ENCODE measurements around the gene PRKAG2.

The PRKAG2 gene

GRCh38 chr7:151844825-151845200, 32.1 kb downstream of the PRKAG2 start:
- TF ChIP-seq ZBTB7A (IDR thresholded peaks at IDR 0.05; ENCODE audit: low read depth) (no peak), TEAD4 (IDR thresholded peaks at IDR 0.05) (no peak), EP300 (IDR thresholded peaks at IDR 0.05; ENCODE audit: borderline replicate concordance) (no peak), EGR1 (IDR thresholded peaks at IDR 0.05) (no peak), TAF1 (IDR thresholded peaks at IDR 0.05; ENCODE audit: low read depth) (no peak), TCF12 (IDR thresholded peaks at IDR 0.05; ENCODE audit: low read depth) (no peak), CREB1 (IDR thresholded peaks at IDR 0.05; ENCODE audit: low read depth) (no peak), YY1 (IDR thresholded peaks at IDR 0.05; ENCODE audit: low read depth) (no peak), USF1 (IDR thresholded peaks at IDR 0.05) (no peak)
- TF ChIP-seq, protein P1, sequence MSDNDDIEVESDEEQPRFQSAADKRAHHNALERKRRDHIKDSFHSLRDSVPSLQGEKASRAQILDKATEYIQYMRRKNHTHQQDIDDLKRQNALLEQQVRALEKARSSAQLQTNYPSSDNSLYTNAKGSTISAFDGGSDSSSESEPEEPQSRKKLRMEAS (IDR thresholded peaks at IDR 0.05) = no peak
- TF ChIP-seq, protein P2, sequence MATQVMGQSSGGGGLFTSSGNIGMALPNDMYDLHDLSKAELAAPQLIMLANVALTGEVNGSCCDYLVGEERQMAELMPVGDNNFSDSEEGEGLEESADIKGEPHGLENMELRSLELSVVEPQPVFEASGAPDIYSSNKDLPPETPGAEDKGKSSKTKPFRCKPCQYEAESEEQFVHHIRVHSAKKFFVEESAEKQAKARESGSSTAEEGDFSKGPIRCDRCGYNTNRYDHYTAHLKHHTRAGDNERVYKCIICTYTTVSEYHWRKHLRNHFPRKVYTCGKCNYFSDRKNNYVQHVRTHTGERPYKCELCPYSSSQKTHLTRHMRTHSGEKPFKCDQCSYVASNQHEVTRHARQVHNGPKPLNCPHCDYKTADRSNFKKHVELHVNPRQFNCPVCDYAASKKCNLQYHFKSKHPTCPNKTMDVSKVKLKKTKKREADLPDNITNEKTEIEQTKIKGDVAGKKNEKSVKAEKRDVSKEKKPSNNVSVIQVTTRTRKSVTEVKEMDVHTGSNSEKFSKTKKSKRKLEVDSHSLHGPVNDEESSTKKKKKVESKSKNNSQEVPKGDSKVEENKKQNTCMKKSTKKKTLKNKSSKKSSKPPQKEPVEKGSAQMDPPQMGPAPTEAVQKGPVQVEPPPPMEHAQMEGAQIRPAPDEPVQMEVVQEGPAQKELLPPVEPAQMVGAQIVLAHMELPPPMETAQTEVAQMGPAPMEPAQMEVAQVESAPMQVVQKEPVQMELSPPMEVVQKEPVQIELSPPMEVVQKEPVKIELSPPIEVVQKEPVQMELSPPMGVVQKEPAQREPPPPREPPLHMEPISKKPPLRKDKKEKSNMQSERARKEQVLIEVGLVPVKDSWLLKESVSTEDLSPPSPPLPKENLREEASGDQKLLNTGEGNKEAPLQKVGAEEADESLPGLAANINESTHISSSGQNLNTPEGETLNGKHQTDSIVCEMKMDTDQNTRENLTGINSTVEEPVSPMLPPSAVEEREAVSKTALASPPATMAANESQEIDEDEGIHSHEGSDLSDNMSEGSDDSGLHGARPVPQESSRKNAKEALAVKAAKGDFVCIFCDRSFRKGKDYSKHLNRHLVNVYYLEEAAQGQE (IDR thresholded peaks at IDR 0.05; ENCODE audit: low read depth) = no peak

DNA sequence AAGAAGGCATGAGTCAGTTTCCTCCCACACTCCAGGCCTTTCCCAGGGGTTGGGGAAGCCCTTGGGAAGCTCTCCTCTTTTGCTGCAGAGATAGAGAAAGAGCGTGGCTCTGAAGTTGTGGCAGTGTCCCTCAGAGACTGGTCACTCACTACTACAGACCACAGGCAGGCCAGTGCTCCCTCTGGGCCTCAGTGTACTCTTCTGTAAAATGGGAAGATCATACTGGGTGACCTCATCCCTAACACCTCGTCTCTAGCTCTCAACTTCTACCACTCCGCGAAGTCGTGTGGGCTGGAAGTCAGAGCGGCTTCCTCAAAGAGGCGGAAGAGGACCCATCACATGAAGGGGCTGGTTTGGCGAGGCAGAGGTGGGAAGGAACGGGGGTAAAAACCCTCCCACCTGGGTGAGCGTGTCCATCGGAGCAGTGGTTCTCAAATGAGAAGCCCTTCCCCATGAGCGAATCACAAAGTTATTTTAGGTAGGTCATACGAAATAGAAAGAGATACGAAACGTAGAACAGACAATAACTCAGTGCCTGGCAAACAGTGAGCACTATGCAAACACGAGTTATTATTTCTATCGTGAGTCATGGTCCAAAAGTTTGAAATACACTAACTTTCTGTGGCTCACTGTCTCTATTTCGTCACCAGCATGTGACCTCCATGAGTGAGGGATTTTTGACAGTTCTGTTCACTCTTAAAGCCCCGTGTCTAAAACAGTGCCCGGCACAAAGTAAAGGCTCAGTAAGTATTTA, 32.7 kb downstream of the PRKAG2 start:
- TF ChIP-seq NFIC (IDR thresholded peaks at IDR 0.05) = no peak
- TF ChIP-seq USF1 (IDR thresholded peaks at IDR 0.05) = no peak

DNA sequence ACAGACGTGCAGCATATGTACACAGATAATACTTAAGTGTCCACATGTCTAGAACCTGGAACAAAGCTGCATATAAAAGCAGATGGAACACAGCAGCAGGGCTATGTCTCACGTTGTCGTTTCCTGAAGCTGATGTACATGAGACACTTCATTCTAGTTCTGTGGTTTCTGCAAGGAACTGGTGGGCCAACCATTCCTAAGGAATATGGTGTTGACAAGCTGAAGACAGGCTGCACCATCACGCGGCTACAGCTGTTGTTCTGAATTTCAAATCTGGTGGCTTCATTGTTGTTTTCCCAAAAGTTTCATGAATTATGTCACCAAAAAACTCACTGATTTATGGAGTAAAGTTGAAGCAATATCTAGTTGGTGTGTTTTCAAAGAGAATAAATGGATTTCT, 33.7 kb downstream of the PRKAG2 start:
- TF ChIP-seq USF1 (IDR thresholded peaks at IDR 0.05) = no peak

GRCh38 chr7:151840088-151840910, 36.6 kb downstream of the PRKAG2 start:
- TF ChIP-seq NFIC (IDR thresholded peaks at IDR 0.05) (no peak), TAF1 (IDR thresholded peaks at IDR 0.05; ENCODE audit: low read depth) (no peak)

DNA sequence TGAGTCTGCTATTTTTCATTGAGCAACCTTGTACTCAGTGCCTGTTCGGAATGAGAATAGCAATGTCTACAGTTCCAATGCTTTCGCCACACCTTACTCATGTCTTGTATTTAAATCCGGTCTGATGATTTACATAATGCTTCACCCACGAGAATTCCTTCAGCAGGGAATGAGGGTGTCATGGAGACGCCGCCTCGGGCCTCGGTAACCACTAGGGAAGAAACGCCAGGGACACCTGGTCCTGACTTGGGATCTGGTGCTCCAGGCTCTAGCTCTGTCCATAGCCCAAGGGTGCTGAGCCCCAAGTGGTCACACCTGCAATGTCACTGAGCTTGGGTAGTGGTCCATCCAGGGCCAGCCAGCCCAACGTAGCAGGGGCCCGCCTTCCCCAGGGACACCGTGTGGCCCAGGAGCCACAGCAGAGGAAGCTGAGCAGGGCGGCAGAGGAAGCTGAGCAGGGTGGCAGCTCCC, 37.4 kb downstream of the PRKAG2 start:
- TF ChIP-seq TAF1 (IDR thresholded peaks at IDR 0.05; ENCODE audit: low read depth) (no peak), ZBTB7A (IDR thresholded peaks at IDR 0.05; ENCODE audit: low read depth) (no peak)
- TF ChIP-seq, protein P2 (IDR thresholded peaks at IDR 0.05; ENCODE audit: low read depth) = peak; percentile 51; the same call in 1 of the 2 replicates

- TF ChIP-seq TEAD4 (IDR thresholded peaks at IDR 0.05) (no peak), FOXM1 (IDR thresholded peaks at IDR 0.05; ENCODE audit: borderline replicate concordance, low read depth) (no peak), TAF1 (IDR thresholded peaks at IDR 0.05; ENCODE audit: low read depth) (no peak), RAD21 (IDR thresholded peaks at IDR 0.05; ENCODE audit: low read depth) (no peak), ZBTB7A (IDR thresholded peaks at IDR 0.05; ENCODE audit: low read depth) (no peak), CREB1 (IDR thresholded peaks at IDR 0.05; ENCODE audit: low read depth) (no peak), EP300 (IDR thresholded peaks at IDR 0.05; ENCODE audit: borderline replicate concordance) (no peak), EGR1 (IDR thresholded peaks at IDR 0.05) (no peak)
- TF ChIP-seq, protein P1 (IDR thresholded peaks at IDR 0.05) = no peak
These were observed 38.0 kb downstream of the PRKAG2 start for GRCh38 chr7:151838861-151839381.
